Fibroblast of skin of left biceps (primary cell): ENCODE data around the gene SLC35F4.
A peak's percentile ranks its signal among the peaks of the same experiment; 100 is the strongest.
"Not testable (repeated sequence)": the region's sequence is repeated elsewhere in the genome, so short reads cannot be mapped to it uniquely, and the experiment has no call there.

Experiments used
- DNase-seq, 2 experiments: peaks; one replicate each; pipeline ENCODE4 v3.0.0-alpha.2; 2013; ENCODE audit warnings: low read depth in 2 of 2

The SLC35F4 gene

GRCh38 chr14:57865403-57866198, at the start of gene SLC35F4:
TSS of gene SLC35F4 (minus strand) at chr14:57866092.
- DNase-seq: no peak

- DNase-seq: no peak
Measured at GRCh38 chr14:57909626-57910025, 43.7 kb upstream of the SLC35F4 start.

DNA sequence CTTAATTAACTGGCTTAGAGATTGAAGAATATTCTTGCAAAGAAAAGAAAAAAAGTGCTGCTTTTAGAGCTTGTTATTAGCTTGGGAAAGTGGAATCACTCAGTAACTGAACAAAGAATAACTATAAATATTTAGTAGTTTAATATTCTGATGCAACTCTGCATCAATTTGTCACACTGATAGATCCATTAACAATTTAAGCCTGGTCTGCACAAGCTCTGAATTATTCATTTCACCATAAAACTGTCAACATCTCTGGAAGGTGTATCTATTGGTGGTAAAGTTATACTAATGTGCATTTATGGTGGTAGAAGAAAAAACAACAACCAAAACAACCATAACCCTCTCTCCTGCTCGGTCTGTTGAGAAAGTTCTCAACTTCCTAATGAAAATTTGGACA, 38.1 kb upstream of the SLC35F4 start:
- no peak for DNase-seq

GRCh38 chr14:57898837-57899572, 33.1 kb upstream of the SLC35F4 start:
- no peak for DNase-seq

DNA sequence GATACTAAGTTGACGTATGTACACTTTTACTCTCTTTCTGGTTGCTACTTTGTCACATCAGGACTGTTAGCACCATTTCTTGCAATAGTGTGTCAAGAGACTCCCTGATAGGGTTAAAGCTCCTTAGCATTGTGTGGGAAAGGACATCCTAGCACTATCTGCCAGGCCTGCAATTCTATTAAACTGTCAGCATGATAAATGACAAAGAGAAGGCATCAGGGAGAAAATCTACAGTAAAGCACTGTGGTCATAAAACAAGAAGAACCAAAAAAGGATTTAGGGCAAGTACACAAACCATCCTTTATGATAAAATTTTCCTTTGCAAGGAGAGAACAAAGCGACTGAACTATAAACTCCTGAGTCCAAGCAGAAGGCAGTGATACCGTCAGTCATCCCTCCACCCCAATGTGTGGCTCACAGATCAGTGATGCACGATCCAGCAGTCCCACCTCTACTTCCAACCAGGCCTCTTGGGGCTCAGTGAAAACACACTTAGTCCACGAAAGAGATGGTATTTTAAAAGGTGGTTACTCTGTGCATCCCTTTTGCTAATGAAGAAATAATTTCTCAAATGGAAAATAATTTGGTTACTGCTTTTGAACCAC, 31.4 kb upstream of the SLC35F4 start:
- no peak for DNase-seq

- no peak for DNase-seq
Measured at GRCh38 chr14:57889245-57889644, 23.4 kb upstream of the SLC35F4 start.

DNA sequence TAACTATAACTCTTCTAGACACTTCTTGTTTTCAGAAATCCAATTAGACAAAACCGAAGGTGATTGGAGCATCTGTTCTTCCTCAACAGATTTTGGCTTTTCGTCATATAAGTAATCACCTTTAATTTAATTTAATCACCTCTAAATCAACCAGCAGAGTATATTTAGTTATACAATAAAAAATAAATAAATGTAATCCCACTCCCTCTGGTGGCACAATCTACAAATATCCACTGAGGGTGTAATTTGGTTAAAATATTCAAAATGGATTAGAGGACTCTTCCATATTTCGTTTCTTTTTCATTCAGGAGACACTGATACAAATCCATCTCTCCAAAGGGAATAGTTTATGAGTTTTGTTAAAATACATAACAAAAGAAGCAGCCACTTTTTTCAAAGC, 18.3 kb upstream of the SLC35F4 start:
- no peak for DNase-seq

DNA sequence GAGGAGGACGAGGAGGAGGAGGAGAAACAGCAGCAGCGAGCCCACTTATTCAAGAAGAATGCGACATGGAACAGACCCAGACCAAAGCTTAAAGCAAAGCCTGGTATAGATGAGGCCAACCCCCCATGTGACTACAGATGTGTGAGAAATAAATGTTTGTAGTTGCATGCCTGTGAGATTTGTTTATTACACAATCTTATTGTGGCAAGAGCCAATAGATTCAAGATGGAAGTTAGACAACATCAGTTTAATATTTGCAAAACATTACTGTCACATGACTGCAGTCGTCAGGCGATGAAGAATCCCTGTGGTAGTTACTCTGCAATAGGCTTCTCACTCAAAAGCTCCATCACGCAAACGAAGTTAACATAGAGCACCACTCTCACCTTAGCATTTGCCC, 17.2 kb upstream of the SLC35F4 start:
- no peak for DNase-seq

DNA sequence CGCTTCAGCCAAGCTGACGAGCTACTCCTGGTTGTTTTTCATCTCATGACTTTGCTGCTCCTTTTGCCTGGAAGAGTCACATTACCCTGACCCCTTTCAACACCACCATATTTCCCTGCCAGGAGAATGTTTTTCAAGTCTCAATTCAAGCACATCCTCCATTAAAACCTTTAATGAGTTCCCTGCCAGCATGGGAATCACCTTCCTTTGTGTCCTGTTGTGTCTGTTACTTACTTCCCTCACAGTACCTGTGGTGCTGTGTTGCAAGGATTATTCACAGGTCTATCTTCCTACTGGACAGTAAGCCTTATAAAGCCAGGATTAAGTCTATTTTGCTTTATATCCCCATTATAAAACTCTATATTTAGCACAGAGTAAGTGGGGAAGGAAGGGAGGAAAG, 13.6 kb upstream of the SLC35F4 start:
- DNase-seq: no peak

DNA sequence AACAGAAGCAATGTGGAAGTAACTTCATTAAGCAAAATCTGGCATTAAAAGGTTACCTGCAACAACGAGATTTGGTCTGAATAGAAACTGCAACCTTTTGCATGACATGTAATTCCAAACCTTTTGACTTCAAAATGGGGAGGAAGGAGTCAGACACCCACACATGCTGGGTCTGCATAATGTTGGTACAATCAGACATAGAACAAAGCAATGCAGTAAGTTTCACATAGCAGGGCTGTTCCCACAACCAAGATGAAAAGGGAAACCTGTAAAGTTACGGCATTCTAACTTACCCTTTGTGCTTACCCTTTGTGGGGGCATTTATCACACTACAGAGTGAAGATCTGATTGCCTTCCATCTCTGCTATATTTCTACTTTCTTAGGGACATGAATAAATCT, 10.1 kb upstream of the SLC35F4 start:
- no peak for DNase-seq

DNA sequence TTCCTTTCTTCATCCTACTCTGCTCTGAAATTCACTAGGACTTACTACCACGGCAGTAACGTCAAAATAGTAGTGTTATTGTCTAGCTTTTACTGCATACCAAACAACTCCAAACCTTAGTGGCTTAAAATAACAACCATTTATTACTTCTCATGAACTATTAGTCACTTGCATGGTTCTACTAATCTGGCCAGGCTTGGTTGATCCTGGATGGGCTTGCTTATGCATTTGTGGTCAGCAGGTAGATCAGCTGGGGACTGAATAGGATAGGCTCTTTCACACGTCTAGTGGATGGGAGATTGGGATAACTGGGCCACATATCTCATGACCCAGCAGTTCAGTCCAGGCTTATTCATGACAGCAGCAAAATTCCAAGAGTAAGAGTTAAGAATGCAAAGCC, 9.4 kb upstream of the SLC35F4 start:
- DNase-seq: no peak

GRCh38 chr14:57871459-57872080, 5.7 kb upstream of the SLC35F4 start:
- peak in 1 of 2 experiments; percentile 35 for DNase-seq

DNA sequence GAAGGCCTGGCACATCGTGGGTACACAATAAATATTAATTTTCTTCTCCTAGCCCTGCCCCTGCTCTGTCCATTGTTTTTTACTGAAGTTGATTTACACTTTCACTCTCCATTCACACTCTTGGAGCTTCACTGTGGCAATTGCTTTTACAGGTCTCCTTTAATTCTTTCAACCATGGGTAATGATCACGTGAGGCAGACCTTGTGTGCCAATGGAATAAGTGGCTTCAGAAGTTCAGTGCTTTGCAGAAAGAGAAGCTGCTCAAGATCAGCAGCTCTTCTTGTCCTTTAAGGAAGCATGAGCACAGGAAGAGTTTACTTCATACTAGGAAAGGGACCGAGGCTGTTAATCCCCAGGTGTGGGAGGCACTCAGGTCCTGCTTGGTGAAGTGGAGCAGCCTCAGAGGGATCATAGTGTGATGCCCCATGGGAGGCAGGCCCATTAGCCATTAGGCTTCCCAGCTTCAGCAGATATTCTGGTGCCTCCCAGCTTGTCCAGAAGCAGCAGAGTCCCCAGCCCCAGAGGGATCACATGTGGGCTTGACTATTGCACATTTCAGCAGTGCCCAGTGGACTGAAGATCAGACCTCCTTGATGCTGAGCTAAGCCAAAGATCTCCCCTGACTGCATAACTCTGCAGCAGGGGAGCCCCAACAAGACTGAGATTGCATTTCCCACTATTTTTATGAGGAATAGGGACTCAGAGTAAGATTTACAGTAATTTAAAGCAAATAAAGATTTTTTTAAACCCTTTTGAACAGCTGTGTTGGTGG, 5.0 kb upstream of the SLC35F4 start:
- no peak for DNase-seq

GRCh38 chr14:57869617-57870016, 3.7 kb upstream of the SLC35F4 start:
- DNase-seq: no peak

GRCh38 chr14:57866199-57866705, 360 bp upstream of the SLC35F4 start:
- DNase-seq: no peak

DNA sequence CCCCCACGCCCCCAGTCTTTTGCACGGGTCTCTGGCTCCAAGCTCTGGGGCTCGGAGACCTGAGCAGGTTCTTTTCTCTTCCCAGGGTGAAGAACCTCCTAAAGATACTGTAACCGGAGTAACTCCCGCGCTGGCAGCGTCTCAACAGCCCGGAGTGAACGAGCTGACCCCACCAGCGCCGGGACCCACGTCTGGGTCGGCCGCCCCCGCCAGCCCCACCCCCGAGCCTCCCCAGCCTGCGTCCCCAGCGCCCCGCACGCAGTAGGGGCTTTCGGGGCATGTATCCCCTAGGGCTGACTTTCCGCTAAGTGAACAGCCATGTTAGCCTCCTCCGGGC, 858 bp downstream of the SLC35F4 start:
- no peak for DNase-seq

GRCh38 chr14:57864659-57865058, 1.2 kb downstream of the SLC35F4 start:
- DNase-seq: no peak

GRCh38 chr14:57863471-57863870, 2.4 kb downstream of the SLC35F4 start:
- no peak for DNase-seq

DNA sequence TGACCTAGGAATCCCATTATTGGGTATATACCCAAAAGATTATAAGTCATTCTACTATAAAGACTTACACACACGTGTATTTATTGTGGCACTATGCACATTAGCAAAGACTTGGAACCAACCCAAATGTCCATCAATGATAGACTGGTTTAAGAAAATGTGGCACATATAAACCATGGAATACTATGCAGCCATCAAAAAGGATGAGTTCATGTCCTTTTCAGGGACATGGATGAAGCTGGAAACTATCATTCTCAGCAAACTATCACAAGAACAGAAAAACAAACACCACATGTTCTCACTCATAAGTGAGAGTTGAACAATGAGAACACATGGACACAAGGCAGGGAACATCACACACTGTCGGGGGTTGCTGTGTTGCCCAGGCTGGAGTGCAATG, 10.2 kb downstream of the SLC35F4 start:
- not testable (repeated sequence) for DNase-seq

- no peak for DNase-seq
Measured at GRCh38 chr14:57854571-57854970, 11.3 kb downstream of the SLC35F4 start.

- DNase-seq: no peak
Measured at GRCh38 chr14:57851354-57851753, 14.5 kb downstream of the SLC35F4 start.

GRCh38 chr14:57848786-57849185, 17.1 kb downstream of the SLC35F4 start:
- DNase-seq: no peak
